Naive B cell (primary cell): Measurements from ENCODE around the gene MORC1. TPM values are rescaled to one million over a fixed set of nuclear protein-coding genes. Genes with fewer than 3 reads are reported as not detected.

Source experiments
- ATAC-seq, 2 donors: fragments of 150-1000 bp; cut with Tn5 transposase; 2 replicates each; pipeline ENCODE4 v1.10.0; 2021; ENCODE audit warnings: low read depth in 2 of 2, mild to moderate bottlenecking in 2 of 2, moderate library complexity in 2 of 2
- DNase-seq: peaks from one replicate; pipeline ENCODE4 v3.0.0; 2022
- H3K27ac Mint-ChIP-seq, 6 donors: one replicate each; pipeline ENCODE4 v1.8.0; 2020 to 2022; ENCODE audit warnings: mild to moderate bottlenecking in 6 of 6, mixed read lengths in 6 of 6, moderate library complexity in 5 of 6, inconsistent platforms in 2 of 6
- H3K27me3 Mint-ChIP-seq, 3 donors: one replicate each; pipeline ENCODE4 v1.8.0; 2021 to 2022; ENCODE audit warnings: mixed read lengths in 3 of 3, mild to moderate bottlenecking in 1 of 3
- H3K36me3 Mint-ChIP-seq, 2 donors: one replicate each; pipeline ENCODE4 v1.8.0; 2020 to 2022; ENCODE audit warnings: mixed read lengths in 2 of 2, inconsistent platforms in 1 of 2, mild to moderate bottlenecking in 1 of 2
- H3K4me1 Mint-ChIP-seq, 3 donors: one replicate each; pipeline ENCODE4 v1.8.0; 2020 to 2022; ENCODE audit warnings: mixed read lengths in 3 of 3, inconsistent platforms in 1 of 3, mild to moderate bottlenecking in 1 of 3, moderate library complexity in 1 of 3
- H3K4me3 Mint-ChIP-seq, 8 donors: one replicate each; pipeline ENCODE4 v1.8.0; 2020 to 2022; ENCODE audit warnings: mild to moderate bottlenecking in 8 of 8, mixed read lengths in 8 of 8, moderate library complexity in 8 of 8, inconsistent platforms in 2 of 8
- H3K9me3 Mint-ChIP-seq, 7 donors: one replicate each; pipeline ENCODE4 v1.8.0; 2020 to 2022; ENCODE audit warnings: mixed read lengths in 7 of 7, mild to moderate bottlenecking in 5 of 7, inconsistent platforms in 2 of 7, moderate library complexity in 1 of 7
- polyA plus RNA-seq, 6 donors: library from polyadenylated mRNA; unstranded; fragments of 300-500 nt; fragmentation: Illumina TruSeq; gene quantifications; one replicate each; pipeline ENCODE4 v1.2.3, GENCODE V29; 2021; ENCODE audit warnings: low read depth in 6 of 6

The MORC1 gene
- polyA plus RNA-seq, 6 donors from 2014 or later, result 0.12 TPM; not detected in 5

DNA sequence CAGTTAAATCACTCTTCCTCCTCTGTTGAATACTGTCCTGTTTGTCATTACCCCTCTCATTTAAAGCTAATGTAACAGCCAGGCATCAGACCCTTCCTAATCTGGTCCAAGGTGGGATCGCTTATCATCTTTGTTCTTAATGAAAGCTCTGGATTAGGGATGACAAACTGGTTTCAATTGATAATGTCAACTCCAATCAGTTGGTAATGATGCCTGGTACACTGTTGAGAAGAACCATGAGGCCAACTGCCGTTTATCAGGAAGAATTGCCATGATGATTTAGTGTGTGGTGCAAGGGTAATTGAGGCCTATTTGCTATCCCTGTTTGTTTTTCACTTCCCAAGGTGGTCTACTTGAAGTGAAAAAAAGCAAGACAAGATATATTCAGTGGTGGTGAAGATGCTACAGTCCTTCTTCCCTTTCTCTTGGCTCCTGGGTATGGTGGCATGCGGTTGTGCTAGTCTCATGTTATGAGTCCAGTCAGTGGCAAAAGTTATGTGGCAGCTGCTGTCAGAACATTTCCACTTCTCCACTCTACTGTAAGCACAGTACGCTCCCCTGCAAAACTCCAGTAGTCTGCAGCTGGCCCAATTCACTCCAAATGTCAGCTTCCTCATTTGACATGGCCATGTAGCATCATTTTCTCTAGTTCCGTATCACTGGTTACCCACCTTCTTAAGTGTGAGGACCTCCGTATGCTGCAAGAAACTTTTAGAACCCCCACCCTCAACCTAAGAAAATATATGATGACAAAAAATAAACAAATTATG is 72.5 kb downstream of the MORC1 start:
- H3K27me3 Mint-ChIP-seq, result peaks cover 0 to 7% (median 1%) of the 10 kb centered on the region in 3 donors
- ATAC-seq, result peak in 1 of 2 donors; percentile 43
- DNase-seq, result no peak

DNA sequence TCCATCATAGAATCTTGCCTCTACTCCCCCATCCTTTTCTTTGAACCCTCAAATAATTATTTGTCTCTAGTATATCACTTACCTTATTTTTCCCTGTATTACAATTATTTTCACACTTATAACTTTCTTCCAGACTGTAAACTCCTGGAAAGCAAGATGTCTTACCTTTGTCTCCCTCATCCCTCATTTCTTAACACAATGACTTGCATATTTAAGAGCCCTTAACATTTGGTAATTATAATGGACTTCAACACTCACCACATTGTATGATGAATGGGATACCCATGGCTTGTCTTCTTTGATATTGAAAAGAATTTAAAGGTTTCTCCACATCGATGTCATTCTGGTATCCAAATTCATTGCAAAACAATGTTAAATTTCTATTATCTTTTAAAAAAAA is 82.9 kb downstream of the MORC1 start:
- H3K4me1 Mint-ChIP-seq, result no peaks in the 10 kb centered on the region
- no peaks in the 10 kb centered on the region for H3K36me3 Mint-ChIP-seq
- peaks cover 20 to 30% (median 20%) of the 10 kb centered on the region in 3 donors for H3K27me3 Mint-ChIP-seq
- H3K9me3 Mint-ChIP-seq, result peaks cover under 1 to 12% (median 3%) of the 10 kb centered on the region in 7 donors
- no peak overlapping the region for H3K4me3 Mint-ChIP-seq
- DNase-seq (no peak), ATAC-seq (no peak)
- no peak overlapping the region for H3K27ac Mint-ChIP-seq

More for the DNA sequence above, 72.5 kb downstream of the MORC1 start:
- H3K9me3 Mint-ChIP-seq, result no peaks in the 10 kb centered on the region
- H3K4me1 Mint-ChIP-seq, result peaks cover 0 to 4% (median 2%) of the 10 kb centered on the region in 3 donors
- no peaks in the 10 kb centered on the region for H3K36me3 Mint-ChIP-seq
- H3K27ac Mint-ChIP-seq, result peak overlapping the region in 1 of 6 donors; percentile 31
- no peak overlapping the region for H3K4me3 Mint-ChIP-seq

DNA sequence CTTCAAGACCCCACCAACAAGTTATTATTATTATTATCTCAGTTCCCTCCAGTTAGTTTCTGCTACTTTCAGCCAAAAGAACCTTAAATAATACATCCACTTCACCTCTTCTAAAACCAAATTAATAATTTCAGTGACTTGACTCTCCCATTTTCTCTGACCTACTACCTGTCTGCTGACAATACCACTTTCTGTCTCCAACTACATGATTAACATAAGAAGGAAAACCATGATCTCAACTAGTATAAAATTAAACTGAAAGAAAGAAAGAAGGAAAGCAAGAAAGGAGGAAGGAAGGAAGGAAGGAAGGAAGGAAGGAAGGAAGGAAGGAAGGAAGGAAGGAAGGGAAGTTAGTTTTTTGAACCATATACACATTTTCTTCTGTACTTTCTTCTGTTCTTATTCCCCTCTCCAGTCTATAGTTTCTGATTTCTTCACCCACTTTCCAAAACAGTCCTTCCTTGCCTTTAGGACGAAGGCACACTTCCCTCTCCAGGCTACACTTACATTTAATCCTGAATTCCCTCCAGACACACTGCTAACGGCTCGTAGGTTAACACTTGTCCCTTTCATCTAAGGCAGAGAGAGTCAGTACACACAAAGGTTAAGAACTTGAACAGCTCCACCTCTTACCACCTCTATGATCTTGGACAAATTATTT is 84.8 kb downstream of the MORC1 start:
- ATAC-seq (no peak), DNase-seq (no peak)
- Mint-ChIP-seq H3K4me1 (no peaks in the 10 kb centered on the region), H3K27ac (no peak overlapping the region), H3K9me3 (peaks cover 0 to 3% (median 2%) of the 10 kb centered on the region in 7 donors), H3K4me3 (no peak overlapping the region), H3K27me3 (peaks cover 11 to 25% (median 16%) of the 10 kb centered on the region in 3 donors), H3K36me3 (no peaks in the 10 kb centered on the region)

DNA sequence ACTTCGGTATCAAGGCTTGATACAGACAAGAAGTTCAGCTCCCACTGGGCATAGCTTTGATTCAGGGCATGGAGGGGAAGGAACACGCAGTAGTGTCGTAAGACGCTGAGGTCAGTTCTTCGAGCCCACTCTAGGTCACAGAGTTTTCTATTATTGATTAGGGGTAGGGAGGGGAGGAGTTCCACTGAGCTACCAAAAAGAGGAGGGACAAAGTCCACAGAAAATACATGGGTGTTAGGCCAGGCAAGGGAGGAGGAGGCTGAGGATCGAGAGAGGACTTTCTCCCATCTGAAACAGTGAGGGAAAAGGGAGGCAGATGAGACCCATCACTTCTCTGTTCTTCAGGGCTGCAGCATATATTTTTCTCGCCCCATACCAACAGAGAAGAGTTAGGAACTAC is 89.2 kb downstream of the MORC1 start:
- Mint-ChIP-seq H3K27me3 (peaks cover 0 to 7% (median 5%) of the 10 kb centered on the region in 3 donors), H3K36me3 (no peaks in the 10 kb centered on the region), H3K4me3 (no peak overlapping the region), H3K4me1 (no peaks in the 10 kb centered on the region), H3K27ac (no peak overlapping the region), H3K9me3 (no peaks in the 10 kb centered on the region)
- no peak for DNase-seq
- no peak for ATAC-seq

DNA sequence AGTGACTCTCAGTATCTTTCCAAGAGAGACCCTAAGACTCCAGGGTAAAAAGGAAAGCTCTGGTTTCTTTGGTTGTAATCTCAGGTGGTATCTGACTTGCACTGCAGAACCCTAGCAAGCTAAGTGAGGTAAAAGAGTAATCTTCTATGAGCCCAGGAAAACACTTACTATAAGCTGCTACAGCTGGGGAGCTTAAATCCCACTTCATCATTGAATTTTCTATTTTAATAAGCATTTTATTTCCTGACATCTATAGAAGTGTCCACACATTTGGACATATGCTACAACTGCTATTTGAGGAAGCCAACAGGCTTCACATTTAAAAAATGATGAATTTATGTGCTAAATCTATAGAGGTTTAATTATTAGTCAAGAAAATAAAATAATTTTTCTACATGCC is 91.1 kb downstream of the MORC1 start:
- H3K4me1 Mint-ChIP-seq, result no peaks in the 10 kb centered on the region
- peaks cover 0 to 7% (median 5%) of the 10 kb centered on the region in 3 donors for H3K27me3 Mint-ChIP-seq
- H3K27ac Mint-ChIP-seq, result no peak overlapping the region
- ATAC-seq, result no peak
- no peaks in the 10 kb centered on the region for H3K36me3 Mint-ChIP-seq
- no peaks in the 10 kb centered on the region for H3K9me3 Mint-ChIP-seq
- no peak overlapping the region for H3K4me3 Mint-ChIP-seq
- no peak for DNase-seq

DNA sequence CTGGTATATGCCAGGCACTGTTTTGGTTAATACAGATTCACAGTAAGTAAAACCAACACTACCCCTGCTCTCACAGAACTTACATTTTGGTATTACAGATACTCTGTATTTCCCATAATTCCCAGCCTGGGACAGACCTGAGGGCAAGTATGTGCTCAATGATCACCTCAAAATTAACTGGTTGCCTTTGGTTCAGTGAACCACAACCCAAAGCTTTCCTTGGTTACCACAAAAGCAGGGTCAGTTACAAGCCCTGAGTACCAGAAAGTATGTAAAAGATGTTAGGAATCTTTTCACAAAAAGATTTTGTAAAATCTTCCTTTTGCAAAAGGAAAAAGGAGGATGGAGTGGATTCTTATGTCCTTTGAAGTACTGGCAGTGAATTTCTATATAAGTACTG is 92.0 kb downstream of the MORC1 start:
- Mint-ChIP-seq H3K4me3 (no peak overlapping the region), H3K36me3 (no peaks in the 10 kb centered on the region), H3K27ac (no peak overlapping the region), H3K27me3 (peaks cover 0 to 7% (median 5%) of the 10 kb centered on the region in 3 donors), H3K9me3 (no peaks in the 10 kb centered on the region), H3K4me1 (no peaks in the 10 kb centered on the region)
- no peak for DNase-seq
- ATAC-seq, result no peak

DNA sequence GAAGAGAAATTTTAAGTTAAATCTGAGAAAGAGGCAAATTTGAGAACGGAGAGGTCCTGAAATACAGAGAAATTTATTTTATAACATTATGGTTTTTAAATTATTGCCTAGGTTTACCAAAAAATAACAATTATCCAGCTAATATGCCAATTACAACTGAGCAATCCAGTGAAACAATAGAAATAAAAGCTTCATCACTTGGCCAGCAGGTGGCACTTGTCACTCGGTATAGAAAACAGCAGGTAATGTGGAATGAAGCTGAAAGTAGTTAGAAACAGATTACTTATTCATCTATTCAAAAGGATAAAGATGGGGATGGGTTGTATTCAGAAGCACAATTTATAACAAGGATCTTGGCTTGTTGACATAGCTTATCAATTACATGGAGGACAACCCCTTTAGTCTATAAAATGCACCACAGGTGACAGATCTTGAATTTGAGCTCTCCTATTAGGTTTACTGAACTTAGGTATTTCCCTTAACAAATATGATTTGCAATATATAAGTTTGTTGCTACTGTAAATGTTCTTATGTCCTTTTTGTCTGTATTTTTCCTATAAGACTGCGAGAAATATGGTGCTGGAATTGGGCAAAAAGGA is 94.2 kb downstream of the MORC1 start:
- Mint-ChIP-seq H3K4me1 (no peaks in the 10 kb centered on the region), H3K9me3 (no peaks in the 10 kb centered on the region), H3K36me3 (no peaks in the 10 kb centered on the region), H3K4me3 (no peak overlapping the region), H3K27me3 (peaks cover 5 to 20% (median 6%) of the 10 kb centered on the region in 3 donors), H3K27ac (no peak overlapping the region)
- ATAC-seq (peak in 1 of 2 donors; percentile 46), DNase-seq (peak; percentile 27)

DNA sequence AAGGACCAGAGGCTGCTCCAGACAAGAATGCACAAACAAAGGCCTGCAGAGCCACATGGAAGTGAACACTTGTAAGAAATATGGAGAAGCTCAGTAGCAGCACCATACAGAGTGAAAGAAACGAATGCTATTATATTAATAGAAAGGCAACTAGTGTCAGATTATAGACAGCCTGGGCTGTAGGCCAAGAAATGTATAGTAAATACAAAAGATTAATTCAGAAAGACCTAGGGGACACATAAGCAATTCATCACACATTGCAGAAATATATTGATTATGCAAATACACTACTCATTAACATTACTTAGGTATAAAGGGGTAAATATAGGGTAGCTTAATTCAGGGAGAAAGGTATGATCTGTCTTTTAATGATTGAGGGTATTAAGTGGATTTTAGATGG is 94.8 kb downstream of the MORC1 start:
- Mint-ChIP-seq H3K4me1 (no peaks in the 10 kb centered on the region), H3K9me3 (no peaks in the 10 kb centered on the region), H3K4me3 (no peak overlapping the region), H3K36me3 (no peaks in the 10 kb centered on the region), H3K27me3 (peaks cover 5 to 18% (median 7%) of the 10 kb centered on the region in 3 donors), H3K27ac (no peak overlapping the region)
- DNase-seq (no peak), ATAC-seq (no peak)

DNA sequence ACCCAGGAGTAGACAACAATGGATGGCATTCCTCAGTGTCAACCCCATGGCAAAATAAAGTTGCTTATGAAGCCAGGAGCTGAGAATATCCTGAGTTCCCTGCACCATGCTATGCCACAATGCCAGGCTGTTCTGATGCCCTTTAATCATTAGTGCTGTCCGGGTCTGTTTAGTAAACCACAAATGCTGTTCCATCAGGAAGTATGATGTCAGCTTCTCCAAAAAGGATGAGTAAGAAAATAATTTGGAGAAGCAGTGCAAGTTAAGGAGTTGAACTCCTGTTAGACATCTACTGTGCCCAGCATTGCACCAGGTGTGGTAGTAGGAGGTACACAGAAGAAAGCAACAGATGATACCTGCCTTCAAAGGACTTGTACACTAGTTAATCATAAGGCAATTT is 96.4 kb downstream of the MORC1 start:
- no peak overlapping the region for H3K27ac Mint-ChIP-seq
- peaks cover 11 to 26% (median 16%) of the 10 kb centered on the region in 3 donors for H3K27me3 Mint-ChIP-seq
- no peak overlapping the region for H3K4me3 Mint-ChIP-seq
- DNase-seq, result no peak
- no peaks in the 10 kb centered on the region for H3K4me1 Mint-ChIP-seq
- no peak for ATAC-seq
- no peaks in the 10 kb centered on the region for H3K36me3 Mint-ChIP-seq
- H3K9me3 Mint-ChIP-seq, result no peaks in the 10 kb centered on the region

DNA sequence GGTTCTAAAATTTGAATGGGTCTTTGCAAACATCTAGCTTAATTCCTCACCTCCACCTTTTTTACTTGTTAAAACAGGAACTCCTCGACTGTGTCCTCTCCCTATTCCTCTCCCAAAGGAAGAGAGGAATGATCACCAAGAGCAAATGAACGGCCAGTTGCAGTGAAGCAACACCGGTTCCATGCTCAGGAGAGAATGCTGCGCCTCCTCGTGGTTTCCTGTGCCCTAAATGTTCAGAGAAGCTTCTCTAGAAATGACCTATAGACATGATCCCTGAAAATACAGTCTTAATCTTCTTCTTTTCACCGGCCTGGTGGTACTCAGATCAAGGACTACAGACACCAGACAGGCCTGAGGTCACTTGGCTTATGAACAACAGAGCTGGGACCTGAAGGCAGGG is 99.1 kb downstream of the MORC1 start:
- Mint-ChIP-seq H3K27ac (no peak overlapping the region), H3K4me3 (no peak overlapping the region), H3K9me3 (no peaks in the 10 kb centered on the region), H3K36me3 (no peaks in the 10 kb centered on the region), H3K4me1 (no peaks in the 10 kb centered on the region), H3K27me3 (peaks cover 11 to 31% (median 16%) of the 10 kb centered on the region in 3 donors)
- ATAC-seq, result no peak
- DNase-seq, result no peak

DNA sequence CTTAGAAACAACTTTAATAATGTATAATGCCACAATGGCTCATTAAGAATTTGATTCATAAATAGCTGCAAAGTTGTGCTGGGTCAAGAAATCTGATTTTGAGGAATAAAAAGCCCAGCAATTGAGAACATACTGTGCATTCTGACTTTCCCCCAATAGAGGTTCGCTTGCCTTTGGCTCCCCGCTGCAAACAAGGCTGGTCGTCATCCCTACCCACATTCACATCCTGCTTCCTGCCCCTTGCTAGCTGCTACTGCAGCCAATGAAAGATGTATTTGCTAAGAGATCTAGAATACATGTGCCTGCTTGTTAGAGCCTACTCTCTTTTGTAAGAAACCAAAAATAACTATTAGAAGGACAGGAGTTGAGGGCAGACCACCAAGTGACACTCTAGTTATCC is 112.5 kb downstream of the MORC1 start:
- Mint-ChIP-seq H3K4me3 (no peak overlapping the region), H3K36me3 (no peaks in the 10 kb centered on the region), H3K9me3 (no peaks in the 10 kb centered on the region), H3K27ac (no peak overlapping the region), H3K4me1 (no peaks in the 10 kb centered on the region), H3K27me3 (peaks cover 0 to 10% (median 8%) of the 10 kb centered on the region in 3 donors)
- DNase-seq (no peak), ATAC-seq (no peak)

DNA sequence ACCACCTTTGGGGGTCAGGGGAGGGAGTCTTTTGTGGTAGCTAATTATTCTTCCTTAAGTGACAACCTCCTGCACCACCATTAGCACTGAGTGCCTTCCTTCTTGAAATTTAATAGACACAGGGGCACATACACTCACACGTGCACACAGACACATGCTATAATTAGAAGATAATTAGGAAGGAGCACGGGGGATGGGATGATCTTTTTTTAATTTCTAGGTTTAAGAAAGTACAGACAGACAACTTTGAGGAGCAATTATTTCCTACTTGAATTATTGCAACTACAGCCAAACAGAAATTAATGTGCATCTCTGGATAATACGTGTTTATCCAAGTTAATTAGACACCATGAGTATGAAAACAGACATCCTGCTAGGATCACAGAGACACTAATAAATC is 119.5 kb downstream of the MORC1 start:
- ATAC-seq, result no peak
- H3K27me3 Mint-ChIP-seq, result peaks cover 0 to 10% (median 6%) of the 10 kb centered on the region in 3 donors
- no peaks in the 10 kb centered on the region for H3K36me3 Mint-ChIP-seq
- no peaks in the 10 kb centered on the region for H3K4me1 Mint-ChIP-seq
- DNase-seq, result no peak
- H3K27ac Mint-ChIP-seq, result no peak overlapping the region
- no peaks in the 10 kb centered on the region for H3K9me3 Mint-ChIP-seq
- no peak overlapping the region for H3K4me3 Mint-ChIP-seq

DNA sequence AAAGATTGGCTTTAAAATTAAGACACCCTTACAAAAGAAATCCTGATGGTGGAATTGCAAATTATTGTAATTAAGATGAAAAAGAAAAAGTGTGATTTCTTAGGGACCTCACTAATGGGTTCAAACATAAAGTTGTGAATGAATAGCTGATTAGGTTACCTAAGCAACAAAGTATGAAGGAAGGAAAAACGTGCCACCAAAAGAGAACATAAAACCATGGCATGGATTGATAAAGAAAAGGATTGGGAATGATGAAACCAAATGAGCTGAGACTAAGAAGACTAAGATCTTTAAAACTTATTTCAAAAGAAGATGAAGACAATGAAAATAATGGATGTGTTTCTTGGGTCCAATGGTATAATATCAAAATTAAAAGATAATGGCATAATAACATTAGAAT is 132.1 kb downstream of the MORC1 start:
- H3K27me3 Mint-ChIP-seq, result peaks cover 0 to 14% (median 10%) of the 10 kb centered on the region in 3 donors
- DNase-seq, result no peak
- peaks cover 0 to 2% (median 0%) of the 10 kb centered on the region in 7 donors for H3K9me3 Mint-ChIP-seq
- no peak for ATAC-seq
- no peak overlapping the region for H3K4me3 Mint-ChIP-seq
- H3K27ac Mint-ChIP-seq, result no peak overlapping the region
- no peaks in the 10 kb centered on the region for H3K36me3 Mint-ChIP-seq
- no peaks in the 10 kb centered on the region for H3K4me1 Mint-ChIP-seq

DNA sequence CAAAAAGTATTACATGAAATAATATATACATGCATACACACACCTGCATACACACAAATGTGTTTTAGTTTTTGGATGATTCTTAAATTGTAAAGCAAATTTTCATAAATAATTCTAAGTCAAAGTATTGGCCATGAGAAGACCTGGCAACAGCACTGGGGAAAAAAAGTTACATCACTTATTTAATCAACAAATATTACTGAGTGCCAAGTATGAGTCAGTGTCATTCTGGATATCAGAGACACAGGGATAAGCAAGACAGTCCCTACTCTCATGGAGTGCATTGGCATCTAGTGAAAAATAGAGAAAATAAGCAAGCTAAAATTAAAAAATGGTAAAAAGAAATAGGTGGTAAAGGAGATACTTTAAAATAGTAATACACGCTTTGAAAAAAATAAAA is 134.9 kb downstream of the MORC1 start:
- ATAC-seq (no peak), DNase-seq (no peak)
- Mint-ChIP-seq H3K27me3 (peaks cover 0 to 10% (median 10%) of the 10 kb centered on the region in 3 donors), H3K4me1 (no peaks in the 10 kb centered on the region), H3K36me3 (no peaks in the 10 kb centered on the region), H3K27ac (no peak overlapping the region), H3K9me3 (no peaks in the 10 kb centered on the region), H3K4me3 (no peak overlapping the region)
